Neural cell (in vitro differentiated cells): ENCODE measurements around the gene SPTB. TPM values are rescaled to one million over a fixed set of nuclear protein-coding genes. Genes with fewer than 3 reads are reported as not detected.
A peak's percentile ranks its signal among the peaks of the same experiment; 100 is the strongest.

Experiments
- H2AFZ ChIP-seq: fragments of 200-600, 300-800 bp; sonication (generic), shearing (Covaris generic); 2 replicates; pipeline ENCODE4 v1.6.0; 2014; ENCODE audit warnings: low read depth, mild to moderate bottlenecking, antibody characterized with exemption, low read length, moderate library complexity
- H3F3A ChIP-seq: fragments of 200-600 bp; shearing (Covaris generic); 2 replicates; pipeline ENCODE4 v1.6.1; 2016; ENCODE audit warnings: mild to moderate bottlenecking, moderate library complexity, mixed read lengths, antibody characterized with exemption, low read length; ENCODE audit not compliant: insufficient read depth, poor library complexity, severe bottlenecking
- H3K27ac ChIP-seq: fragments of 200-600, 300-800 bp; sonication (generic), shearing (Covaris generic); 2 replicates; pipeline ENCODE4 v1.5.1; 2014; ENCODE audit warnings: mild to moderate bottlenecking, low read length, moderate library complexity
- H3K27me3 ChIP-seq: fragments of 300-800, 200-600 bp; sonication (generic), shearing (Covaris generic); 2 replicates; pipeline ENCODE4 v1.6.0; 2014; ENCODE audit warnings: mild to moderate bottlenecking, low read depth, low read length, moderate library complexity; ENCODE audit not compliant: insufficient read depth
- H3K36me3 ChIP-seq: fragments of 300-800, 200-600 bp; sonication (generic), shearing (Covaris generic); 2 replicates; pipeline ENCODE4 v1.5.1; 2014; ENCODE audit warnings: mild to moderate bottlenecking, antibody characterized with exemption, low read length, moderate library complexity; ENCODE audit not compliant: insufficient read depth
- H3K4me2 ChIP-seq: fragments of 300-800, 200-600 bp; sonication (generic), shearing (Covaris generic); 2 replicates; pipeline ENCODE4 v1.6.0; 2014; ENCODE audit warnings: mild to moderate bottlenecking, low read length
- H3K4me3 ChIP-seq: fragments of 300-800, 200-600 bp; sonication (generic), shearing (Covaris generic); 2 replicates; pipeline ENCODE4 v1.5.1; 2014; ENCODE audit warnings: mild to moderate bottlenecking, low read length, moderate library complexity
- H3K79me2 ChIP-seq: fragments of 200-600 bp; shearing (Covaris generic); replicated peaks from 2 replicates; pipeline ENCODE4 v1.6.0; 2014; ENCODE audit warnings: mild to moderate bottlenecking, low read length, moderate library complexity; ENCODE audit not compliant: insufficient read depth
- H3K9ac ChIP-seq: fragments of 300-800, 200-600 bp; sonication (generic), shearing (Covaris generic); 2 replicates; pipeline ENCODE4 v1.6.1; 2016; ENCODE audit warnings: mild to moderate bottlenecking, low read length, mixed read lengths
- H3K9me2 ChIP-seq: fragments of 200-600 bp; shearing (Covaris generic); 2 replicates; pipeline ENCODE4 v1.6.1; 2016; ENCODE audit warnings: mild to moderate bottlenecking, low read length, mixed read lengths; ENCODE audit not compliant: insufficient read depth
- H3K9me3 ChIP-seq: fragments of 200-600, 300-800 bp; sonication (generic), shearing (Covaris generic); 2 replicates; pipeline ENCODE4 v1.6.1; 2016; ENCODE audit warnings: mild to moderate bottlenecking, mixed run types, low read length, moderate library complexity, mixed read lengths
- H4K20me1 ChIP-seq: fragments of 200-600 bp; shearing (Covaris generic); 2 replicates; pipeline ENCODE4 v1.6.1; 2016; ENCODE audit warnings: mild to moderate bottlenecking, mixed run types; ENCODE audit not compliant: insufficient read depth
- EP300 ChIP-seq: fragments of 450-650 bp; conservative IDR thresholded peaks from 2 replicates; pipeline ENCODE4 v1.6.1; 2014; ENCODE audit warnings: antibody characterized with exemption, mild to moderate bottlenecking, moderate library complexity; ENCODE audit not compliant: poor library complexity, severe bottlenecking
- EZH2 ChIP-seq: fragments of 200-600, 300-800 bp; shearing (Covaris generic), sonication (generic); IDR thresholded peaks from 2 replicates; pipeline ENCODE4 v1.6.1; 2014; ENCODE audit warnings: antibody characterized with exemption, low read length, borderline replicate concordance, mild to moderate bottlenecking; ENCODE audit not compliant: insufficient read depth, poor library complexity, severe bottlenecking
- MXI1 ChIP-seq: fragments of 450-650 bp; conservative IDR thresholded peaks from 2 replicates; pipeline ENCODE4 v1.6.1; 2014; ENCODE audit warnings: antibody characterized with exemption, mild to moderate bottlenecking; ENCODE audit not compliant: poor library complexity, severe bottlenecking
- POLR2AphosphoS5 ChIP-seq: IDR thresholded peaks from 2 replicates; pipeline ENCODE4 v1.6.1; 2012
- RAD21 ChIP-seq: fragments of 450-650 bp; conservative IDR thresholded peaks from 2 replicates; pipeline ENCODE4 v1.6.1; 2014; ENCODE audit warnings: antibody characterized with exemption, mild to moderate bottlenecking, moderate library complexity
- SMC3 ChIP-seq: fragments of 450-650 bp; conservative IDR thresholded peaks from 2 replicates; pipeline ENCODE4 v1.6.1; 2014; ENCODE audit warnings: antibody characterized with exemption, mild to moderate bottlenecking, moderate library complexity; ENCODE audit not compliant: poor library complexity
- TAF1 ChIP-seq: IDR thresholded peaks from 2 replicates; pipeline ENCODE4 v1.6.1; 2012; ENCODE audit warnings: low read depth
- polyA plus RNA-seq: library from polyadenylated mRNA; depleted of rRNA; stranded (reverse); fragments of >200 nt; gene quantifications from 2 replicates; pipeline ENCODE4 v1.2.3, GENCODE V29; 2014
- TF ChIP-seq, protein P1 (sequence below): IDR thresholded peaks from 2 replicates; pipeline ENCODE4 v1.6.1; 2012; ENCODE audit warnings: borderline replicate concordance
- TF ChIP-seq, protein P2 (sequence below): fragments of 450-650 bp; IDR thresholded peaks from 2 replicates; pipeline ENCODE4 v1.5.1; 2014; ENCODE audit warnings: antibody characterized with exemption, mild to moderate bottlenecking, moderate library complexity; ENCODE audit not compliant: poor library complexity, severe bottlenecking

The SPTB gene
- polyA plus RNA-seq, 1 donor from 2014 or later: 1.9 TPM

DNA sequence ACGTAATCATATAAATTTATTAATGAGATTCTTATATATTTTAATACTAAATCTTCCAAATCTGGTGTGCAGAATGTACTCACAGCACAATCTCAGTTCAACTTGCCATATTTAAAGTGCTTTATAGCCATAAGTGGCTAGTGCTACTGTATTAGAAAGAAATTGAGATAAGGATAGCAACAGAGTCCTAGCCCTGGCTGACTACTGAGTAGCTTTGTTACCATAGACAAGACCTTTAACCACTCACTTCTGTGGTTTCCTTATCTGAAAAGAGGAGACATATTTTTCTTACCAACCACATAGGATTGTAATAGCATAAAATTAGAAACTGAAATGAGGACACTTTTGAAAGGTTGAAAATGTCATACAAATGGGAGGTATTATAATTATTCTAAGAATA lies 32.6 kb upstream of the SPTB start:
- TF ChIP-seq EP300 (no peak), MXI1 (no peak), SMC3 (no peak), POLR2AphosphoS5 (no peak), RAD21 (no peak), TAF1 (no peak), EZH2 (no peak)
- TF ChIP-seq, protein P1, sequence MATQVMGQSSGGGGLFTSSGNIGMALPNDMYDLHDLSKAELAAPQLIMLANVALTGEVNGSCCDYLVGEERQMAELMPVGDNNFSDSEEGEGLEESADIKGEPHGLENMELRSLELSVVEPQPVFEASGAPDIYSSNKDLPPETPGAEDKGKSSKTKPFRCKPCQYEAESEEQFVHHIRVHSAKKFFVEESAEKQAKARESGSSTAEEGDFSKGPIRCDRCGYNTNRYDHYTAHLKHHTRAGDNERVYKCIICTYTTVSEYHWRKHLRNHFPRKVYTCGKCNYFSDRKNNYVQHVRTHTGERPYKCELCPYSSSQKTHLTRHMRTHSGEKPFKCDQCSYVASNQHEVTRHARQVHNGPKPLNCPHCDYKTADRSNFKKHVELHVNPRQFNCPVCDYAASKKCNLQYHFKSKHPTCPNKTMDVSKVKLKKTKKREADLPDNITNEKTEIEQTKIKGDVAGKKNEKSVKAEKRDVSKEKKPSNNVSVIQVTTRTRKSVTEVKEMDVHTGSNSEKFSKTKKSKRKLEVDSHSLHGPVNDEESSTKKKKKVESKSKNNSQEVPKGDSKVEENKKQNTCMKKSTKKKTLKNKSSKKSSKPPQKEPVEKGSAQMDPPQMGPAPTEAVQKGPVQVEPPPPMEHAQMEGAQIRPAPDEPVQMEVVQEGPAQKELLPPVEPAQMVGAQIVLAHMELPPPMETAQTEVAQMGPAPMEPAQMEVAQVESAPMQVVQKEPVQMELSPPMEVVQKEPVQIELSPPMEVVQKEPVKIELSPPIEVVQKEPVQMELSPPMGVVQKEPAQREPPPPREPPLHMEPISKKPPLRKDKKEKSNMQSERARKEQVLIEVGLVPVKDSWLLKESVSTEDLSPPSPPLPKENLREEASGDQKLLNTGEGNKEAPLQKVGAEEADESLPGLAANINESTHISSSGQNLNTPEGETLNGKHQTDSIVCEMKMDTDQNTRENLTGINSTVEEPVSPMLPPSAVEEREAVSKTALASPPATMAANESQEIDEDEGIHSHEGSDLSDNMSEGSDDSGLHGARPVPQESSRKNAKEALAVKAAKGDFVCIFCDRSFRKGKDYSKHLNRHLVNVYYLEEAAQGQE: no peak
- TF ChIP-seq, protein P2, sequence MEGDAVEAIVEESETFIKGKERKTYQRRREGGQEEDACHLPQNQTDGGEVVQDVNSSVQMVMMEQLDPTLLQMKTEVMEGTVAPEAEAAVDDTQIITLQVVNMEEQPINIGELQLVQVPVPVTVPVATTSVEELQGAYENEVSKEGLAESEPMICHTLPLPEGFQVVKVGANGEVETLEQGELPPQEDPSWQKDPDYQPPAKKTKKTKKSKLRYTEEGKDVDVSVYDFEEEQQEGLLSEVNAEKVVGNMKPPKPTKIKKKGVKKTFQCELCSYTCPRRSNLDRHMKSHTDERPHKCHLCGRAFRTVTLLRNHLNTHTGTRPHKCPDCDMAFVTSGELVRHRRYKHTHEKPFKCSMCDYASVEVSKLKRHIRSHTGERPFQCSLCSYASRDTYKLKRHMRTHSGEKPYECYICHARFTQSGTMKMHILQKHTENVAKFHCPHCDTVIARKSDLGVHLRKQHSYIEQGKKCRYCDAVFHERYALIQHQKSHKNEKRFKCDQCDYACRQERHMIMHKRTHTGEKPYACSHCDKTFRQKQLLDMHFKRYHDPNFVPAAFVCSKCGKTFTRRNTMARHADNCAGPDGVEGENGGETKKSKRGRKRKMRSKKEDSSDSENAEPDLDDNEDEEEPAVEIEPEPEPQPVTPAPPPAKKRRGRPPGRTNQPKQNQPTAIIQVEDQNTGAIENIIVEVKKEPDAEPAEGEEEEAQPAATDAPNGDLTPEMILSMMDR: no peak
- Histone ChIP-seq H3K9ac (no peak overlapping the region), H3K27ac (no peak overlapping the region), H3F3A (no peaks in the 10 kb centered on the region), H3K79me2 (peaks cover 17% of the 10 kb centered on the region), H3K9me3 (no peaks in the 10 kb centered on the region), H3K4me3 (no peak overlapping the region), H3K9me2 (no peaks in the 10 kb centered on the region), H3K36me3 (no peaks in the 10 kb centered on the region), H4K20me1 (no peaks in the 10 kb centered on the region), H3K4me2 (no peak overlapping the region), H3K27me3 (no peaks in the 10 kb centered on the region), H2AFZ (no peak overlapping the region)

DNA sequence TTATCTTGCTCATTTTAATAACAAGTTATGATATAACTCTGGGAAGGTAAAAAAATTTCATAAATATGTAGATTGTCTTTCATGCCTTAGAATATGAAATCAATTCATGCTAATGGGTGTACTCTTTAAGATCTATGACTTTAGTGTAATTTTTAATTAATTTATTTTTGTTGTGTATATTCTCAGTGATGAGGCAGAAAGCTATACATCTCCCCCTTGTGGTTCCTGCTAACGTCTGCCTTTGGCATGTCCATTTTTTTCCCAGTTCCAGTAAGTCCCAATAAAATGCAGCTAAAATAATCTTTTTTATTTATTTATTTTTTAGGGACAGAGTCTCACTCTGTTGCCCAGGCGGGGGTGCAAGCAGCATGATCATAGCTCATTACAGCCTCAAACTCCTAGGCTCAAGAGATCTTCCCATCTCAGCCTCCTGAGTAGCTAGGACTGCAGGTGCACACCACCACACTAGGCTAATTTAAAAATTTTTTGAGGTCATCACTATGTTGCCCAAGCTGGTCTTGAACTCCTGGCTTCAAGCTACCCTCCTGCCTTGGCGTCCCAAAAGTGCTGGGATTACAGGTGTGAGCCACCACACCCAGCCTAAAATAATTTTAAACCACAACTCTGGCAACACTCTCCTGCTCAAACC lies 31.3 kb upstream of the SPTB start:
- Histone ChIP-seq H2AFZ (no peak overlapping the region), H3K27ac (no peak overlapping the region), H3K9me3 (no peaks in the 10 kb centered on the region), H3K36me3 (no peaks in the 10 kb centered on the region), H4K20me1 (no peaks in the 10 kb centered on the region), H3K4me2 (no peak overlapping the region), H3K9me2 (no peaks in the 10 kb centered on the region), H3K27me3 (no peaks in the 10 kb centered on the region), H3K4me3 (no peak overlapping the region), H3F3A (no peaks in the 10 kb centered on the region), H3K79me2 (peaks cover 17% of the 10 kb centered on the region), H3K9ac (no peak overlapping the region)
- TF ChIP-seq SMC3: no peak
- TF ChIP-seq, protein P2: peak; percentile 24
- TF ChIP-seq, protein P1: no peak
